HG03196 (cell line): ENCODE data around the gene IL18BP.

Source experiments
- ATAC-seq: cut with Tn5 transposase; IDR thresholded peaks from one replicate; pipeline ENCODE4 v1.9.1; 2021; ENCODE audit not compliant: unreplicated experiment

The IL18BP gene

GRCh38 chr11:72010529-72011233 lies 12.0 kb downstream of the IL18BP start:
- no peak for ATAC-seq

DNA sequence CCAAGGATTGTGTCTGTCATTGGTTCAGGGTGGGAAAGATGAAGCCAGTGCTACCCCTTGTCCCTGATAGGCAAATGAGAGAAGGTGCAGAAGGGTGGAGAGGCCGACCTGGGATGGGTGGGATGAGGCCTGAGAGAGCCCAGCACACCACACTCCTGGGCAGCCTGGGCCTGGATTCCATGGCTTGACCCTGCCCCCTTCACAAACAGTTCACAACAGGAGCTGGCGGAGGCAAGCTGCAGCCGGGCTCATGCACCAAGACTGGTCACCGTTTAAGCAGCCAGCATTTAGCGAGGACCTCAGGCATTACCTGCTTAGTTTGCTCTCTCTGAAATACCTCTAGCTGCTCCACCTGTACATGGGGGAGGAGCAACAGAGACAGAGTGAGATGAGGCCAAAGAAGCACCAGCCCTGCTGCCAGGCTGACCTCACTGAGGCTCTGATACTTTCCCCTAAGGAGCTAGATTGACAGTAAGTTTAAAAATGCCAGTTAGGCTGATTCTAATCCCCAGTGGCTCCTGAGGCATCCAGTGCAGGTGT lies 13.5 kb downstream of the IL18BP start:
- ATAC-seq: no peak

DNA sequence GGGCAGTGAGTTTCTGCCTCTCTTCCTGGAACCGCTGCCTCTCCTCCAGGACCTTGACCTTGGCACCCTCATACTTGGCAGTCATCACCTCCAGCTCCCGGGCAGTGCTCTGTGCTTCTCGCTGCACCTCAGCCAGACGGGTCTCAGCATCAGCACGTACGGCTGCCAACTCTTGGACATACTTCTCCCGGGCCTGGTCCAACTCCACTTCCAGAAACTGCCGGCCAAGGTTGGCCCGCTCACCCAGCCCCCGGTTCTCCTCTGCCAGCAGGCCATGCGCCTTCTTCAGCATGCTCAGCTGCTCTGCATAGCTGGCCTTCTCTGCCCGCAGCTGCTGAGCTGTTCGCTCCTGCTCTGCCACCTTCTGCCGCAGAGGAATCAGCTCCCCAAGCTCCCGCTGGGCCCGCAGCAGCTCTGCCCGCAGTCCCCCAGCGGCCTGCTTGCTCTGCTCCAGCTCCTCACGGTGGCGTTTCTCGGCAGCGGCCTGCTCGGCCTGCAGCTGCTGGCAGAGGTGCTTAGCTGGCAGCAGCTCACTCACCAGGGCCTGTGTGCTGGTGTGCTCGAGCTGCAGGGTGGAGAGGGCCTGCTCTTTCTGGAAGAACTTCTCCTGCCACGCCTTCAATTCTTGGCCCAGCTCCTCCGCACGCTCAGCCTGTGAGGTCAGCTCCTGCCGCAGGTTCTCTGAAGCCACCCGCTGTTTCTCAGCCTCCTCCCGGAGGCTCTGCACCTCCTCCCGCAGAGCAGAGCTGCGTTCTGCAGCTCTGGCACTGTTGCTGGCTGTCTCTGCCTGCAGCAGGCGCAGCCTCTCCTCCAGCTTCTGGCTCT lies 14.4 kb downstream of the IL18BP start:
- no peak for ATAC-seq

DNA sequence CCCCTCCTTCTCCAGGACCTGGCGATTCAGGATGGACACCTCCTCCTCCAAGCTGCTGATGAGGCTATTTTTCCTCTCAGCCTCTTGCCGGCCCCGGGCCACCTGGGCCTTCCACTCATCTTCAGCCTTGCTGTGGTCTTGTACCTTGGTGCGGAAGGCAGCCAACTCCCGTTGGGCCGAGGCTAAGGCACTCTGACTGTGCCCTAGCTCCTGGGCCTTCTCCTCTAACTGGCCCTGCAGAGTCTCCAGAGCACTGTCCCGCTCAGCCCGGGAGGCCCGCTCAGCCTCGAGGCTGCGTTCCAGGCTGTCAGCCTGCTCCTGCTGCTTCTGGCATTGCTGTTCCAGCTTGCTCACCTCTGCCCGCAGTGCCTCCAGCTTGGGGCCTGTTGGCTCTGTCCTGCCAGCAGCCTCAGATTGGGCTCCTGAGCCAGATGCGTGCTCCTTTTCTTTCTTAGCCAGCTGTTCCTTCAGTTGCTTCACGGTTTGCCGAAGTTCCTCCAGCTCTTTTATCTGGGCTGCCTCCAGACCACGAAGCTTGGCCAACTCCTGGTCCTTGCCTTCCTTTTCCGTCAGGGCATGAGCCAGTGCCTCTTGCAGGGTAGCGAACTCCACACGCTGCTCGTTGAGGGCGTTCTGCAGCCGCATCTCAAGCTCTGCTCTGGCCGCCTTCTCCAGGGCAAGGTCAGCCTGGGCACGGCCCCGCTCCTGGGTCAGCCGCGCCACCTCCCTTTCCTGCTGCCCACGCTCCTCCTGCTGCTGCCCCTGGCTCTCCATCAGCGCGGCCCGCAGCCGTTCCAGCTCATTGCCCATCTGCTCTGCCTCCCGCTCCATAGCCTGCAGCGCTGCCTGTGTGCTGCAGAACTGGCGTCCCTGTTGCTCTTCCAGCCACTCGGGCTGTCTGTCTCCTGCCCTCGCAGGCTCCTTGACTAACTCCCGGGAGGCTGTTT lies 15.3 kb downstream of the IL18BP start:
- no peak for ATAC-seq

DNA sequence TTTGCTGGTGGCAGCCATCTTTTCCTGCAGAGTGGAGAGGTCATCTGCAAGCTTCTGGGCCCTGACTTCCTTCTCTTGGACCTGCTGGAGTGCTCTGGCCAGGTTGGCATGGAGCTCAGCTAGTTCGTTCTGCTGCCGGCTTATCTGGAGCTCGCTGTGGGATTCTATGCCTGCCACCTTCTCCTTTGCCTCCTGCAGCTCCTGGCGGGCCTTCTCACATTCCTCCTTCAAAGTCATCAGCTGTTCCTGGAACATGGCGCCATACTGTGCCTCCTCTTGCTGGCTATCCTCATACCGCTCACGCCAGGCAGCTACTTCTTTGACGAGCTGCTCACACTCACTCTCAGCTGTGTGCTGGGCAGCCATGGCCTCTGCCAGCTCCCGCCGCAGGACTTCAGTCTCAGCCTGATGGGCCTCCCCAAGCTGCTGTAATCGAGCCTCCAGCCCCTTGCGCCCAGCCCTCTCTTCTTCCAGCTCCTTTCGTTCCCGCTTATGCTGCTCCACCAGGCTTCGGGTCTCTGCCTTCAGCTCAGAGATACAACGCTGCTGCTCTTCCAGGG lies 16.1 kb downstream of the IL18BP start:
- no peak for ATAC-seq

DNA sequence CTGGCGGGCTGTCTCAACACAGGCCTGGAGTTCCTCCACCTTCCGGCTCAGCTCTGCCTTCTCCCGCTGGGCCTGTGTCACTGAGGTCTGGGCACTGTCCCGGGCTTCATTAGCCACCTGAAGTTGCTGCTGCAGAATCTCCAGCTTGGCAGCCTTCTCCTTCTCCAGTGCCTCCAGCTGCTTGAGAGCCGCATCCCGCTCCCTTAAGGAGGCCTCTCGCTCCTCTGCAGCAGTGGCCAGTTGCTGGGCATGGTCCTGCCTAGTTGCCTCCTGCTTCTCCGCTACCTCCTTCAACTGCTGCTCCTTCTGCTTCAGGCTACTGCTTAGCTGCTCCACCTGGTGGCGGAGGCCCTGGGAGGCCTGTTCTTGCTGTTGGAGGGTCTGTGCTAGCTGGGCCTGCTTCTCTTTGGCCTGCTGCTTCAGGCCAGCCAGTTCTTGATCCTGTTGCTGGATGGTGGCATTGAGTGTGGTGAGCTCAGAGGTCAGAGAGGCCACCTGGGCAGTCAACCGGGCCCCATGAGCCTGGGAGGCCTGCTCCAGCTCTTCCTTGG lies 16.9 kb downstream of the IL18BP start:
- ATAC-seq: no peak

GRCh38 chr11:72018171-72018570 lies 19.5 kb downstream of the IL18BP start:
- no peak for ATAC-seq

- no peak for ATAC-seq
Observed at GRCh38 chr11:72023335-72023734, 24.6 kb downstream of the IL18BP start.

GRCh38 chr11:72024069-72024754 lies 25.5 kb downstream of the IL18BP start:
- no peak for ATAC-seq

GRCh38 chr11:72026090-72026489 lies 27.4 kb downstream of the IL18BP start:
- no peak for ATAC-seq

- no peak for ATAC-seq
Observed at GRCh38 chr11:72030472-72031045, 31.9 kb downstream of the IL18BP start.

DNA sequence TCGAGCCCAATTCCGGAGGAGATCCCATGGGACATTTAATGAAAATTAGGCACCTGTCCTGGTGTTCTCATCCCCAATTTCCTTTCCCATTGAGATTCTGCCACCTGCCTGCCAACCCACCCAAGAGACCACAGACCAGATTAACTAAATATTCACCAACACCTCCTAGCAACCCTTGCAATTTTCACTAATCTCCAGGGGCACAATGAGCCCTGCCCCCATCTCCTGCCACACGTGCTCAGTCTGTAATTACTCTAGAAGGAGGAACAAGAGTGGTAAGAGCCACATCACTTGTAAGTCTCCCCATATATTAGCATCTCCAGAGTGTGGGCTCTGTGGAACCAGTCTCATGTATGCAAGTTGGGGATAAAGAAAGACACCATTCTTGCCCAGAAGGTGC lies 38.0 kb downstream of the IL18BP start:
- ATAC-seq: no peak

DNA sequence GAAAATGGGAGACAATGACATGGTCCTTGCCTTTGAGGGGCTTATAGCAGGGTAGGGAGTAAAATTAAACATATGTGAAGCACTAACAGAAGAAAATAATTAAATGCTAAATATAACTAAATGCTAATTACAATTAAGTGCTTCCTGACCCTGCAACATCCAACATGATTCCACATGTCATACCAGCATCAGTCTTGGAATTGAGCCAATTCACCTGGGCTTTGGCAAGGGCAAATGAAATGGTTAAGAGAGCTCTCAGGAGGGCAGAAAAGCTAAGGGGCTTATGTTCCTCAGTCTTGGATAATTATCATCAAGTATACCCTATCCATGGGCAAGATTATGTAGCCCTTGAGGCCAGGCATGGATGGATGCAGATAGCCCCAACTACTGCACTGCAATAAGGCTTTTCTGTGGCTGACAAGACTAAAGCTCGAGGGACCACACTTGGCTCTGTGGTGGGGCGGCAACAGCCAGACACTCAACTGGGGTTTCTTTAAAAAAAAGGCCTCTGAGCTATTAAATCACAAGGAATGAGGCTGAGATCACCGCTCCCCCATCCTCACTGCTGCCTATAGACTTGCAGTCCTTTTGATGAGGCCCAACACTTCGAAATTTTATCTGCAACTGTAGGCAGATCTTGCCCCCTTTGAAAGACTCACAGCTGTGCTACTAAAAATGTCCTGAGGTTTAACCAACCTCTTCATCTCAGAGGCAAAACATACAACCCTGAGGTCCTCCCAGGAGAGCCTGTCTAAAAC lies 39.0 kb downstream of the IL18BP start:
- no peak for ATAC-seq

- ATAC-seq: no peak
Observed at GRCh38 chr11:72038491-72038890, 39.8 kb downstream of the IL18BP start.

- ATAC-seq: no peak
Observed at GRCh38 chr11:72039031-72039855, 40.5 kb downstream of the IL18BP start.

GRCh38 chr11:72039856-72040401 lies 41.2 kb downstream of the IL18BP start:
- no peak for ATAC-seq

DNA sequence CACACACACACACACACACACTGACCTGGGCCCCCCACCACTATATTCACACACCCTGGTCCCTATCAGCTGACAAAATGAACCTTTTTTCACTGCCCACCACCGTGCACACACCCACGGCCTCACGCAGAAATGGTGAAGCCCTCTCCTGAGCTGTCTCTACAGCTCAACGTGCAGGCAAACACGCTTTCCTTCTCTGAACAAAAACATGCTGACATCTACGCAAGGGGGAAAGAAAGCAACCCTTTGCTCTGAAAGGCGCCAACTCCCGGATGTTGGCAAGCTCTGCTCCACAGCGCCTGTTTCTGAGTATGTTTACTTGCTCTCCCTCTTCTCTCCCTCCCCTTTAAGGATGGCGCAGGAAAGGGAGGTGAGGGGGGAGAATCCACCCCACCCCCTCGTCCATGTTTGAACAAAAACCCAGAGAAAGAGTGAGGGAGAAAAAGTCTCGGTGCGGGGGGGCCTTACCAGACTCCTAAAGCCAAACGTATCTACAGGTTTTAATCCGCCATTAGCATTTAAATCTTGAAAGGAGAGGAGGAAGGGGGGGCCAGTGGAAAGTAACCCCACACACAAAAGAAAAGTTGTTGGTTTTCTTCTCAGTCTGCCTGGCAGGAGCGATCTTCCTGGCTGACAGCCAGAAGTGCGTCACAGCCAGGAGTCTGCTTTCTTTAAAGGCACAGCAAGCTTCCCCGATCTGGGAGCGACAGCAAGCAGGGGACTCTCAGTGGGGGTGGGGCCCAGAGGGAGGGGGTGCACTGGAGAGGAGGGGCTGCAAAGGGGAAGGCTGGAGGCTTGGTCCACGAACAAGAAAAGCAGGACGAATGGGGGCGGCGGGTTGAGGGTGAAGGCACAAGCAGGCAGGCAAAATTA lies 42.0 kb downstream of the IL18BP start:
- ATAC-seq: no peak
